Measurements from ENCODE around the gene GABRG3. TPM values are rescaled to one million over a fixed set of nuclear protein-coding genes. Genes with fewer than 3 reads are reported as not detected.

Gene GABRG3
- total RNA-seq, 1 donor from 2014 or later: 0.54 TPM

- Histone ChIP-seq H3K9me3 (ENCODE audit: insufficient read depth, low read depth, low read length) (no peaks in the 10 kb centered on the region), H3K4me3 (ENCODE audit: insufficient read depth, low read depth, low read length) (no peak overlapping the region), H4K20me1 (ENCODE audit: insufficient read depth, low read length) (no peaks in the 10 kb centered on the region), H3K79me2 (ENCODE audit: insufficient read depth, low read length) (no peaks in the 10 kb centered on the region), H3K9ac (ENCODE audit: low read length) (no peak overlapping the region), H3K4me2 (ENCODE audit: low read length) (no peak overlapping the region), H3K36me3 (ENCODE audit: insufficient read depth, low read length) (no peaks in the 10 kb centered on the region), H3K4me1 (ENCODE audit: insufficient read depth, low read length) (peaks cover 3% of the 10 kb centered on the region), H3K27me3 (ENCODE audit: insufficient read depth, low read length) (peaks cover 2% of the 10 kb centered on the region), H3K27ac (ENCODE audit: low read depth, low read length) (no peak overlapping the region), H2AFZ (ENCODE audit: low read depth, low read length) (no peak overlapping the region)
- H3K27ac Mint-ChIP-seq (ENCODE audit: unreplicated experiment): no peak overlapping the region
- no peaks in the 10 kb centered on the region for H3K9me3 Mint-ChIP-seq (ENCODE audit: unreplicated experiment)
- H3K36me3 Mint-ChIP-seq (ENCODE audit: low read depth, unreplicated experiment): no peaks in the 10 kb centered on the region
- no peaks in the 10 kb centered on the region for H3K4me1 Mint-ChIP-seq (ENCODE audit: low read depth, unreplicated experiment)
- FAIRE-seq: no peak
- no peak for DNase-seq (ENCODE audit: low read depth)
- H3K4me3 Mint-ChIP-seq (ENCODE audit: unreplicated experiment): no peak overlapping the region
- no peak for TF ChIP-seq CTCF (IDR thresholded peaks at IDR 0.05; ENCODE audit: insufficient read depth, low read depth, low read length)
- TF ChIP-seq EZH2 (IDR thresholded peaks at IDR 0.05; ENCODE audit: insufficient read depth, low read length): no peak
- H3K27me3 Mint-ChIP-seq (ENCODE audit: low read depth, unreplicated experiment): no peaks in the 10 kb centered on the region
These were observed 359.3 kb downstream of the GABRG3 start for GRCh38 chr15:27330326-27330725.

GRCh38 chr15:27336676-27337075 is 365.7 kb downstream of the GABRG3 start:
- Histone ChIP-seq H3K27ac (ENCODE audit: low read depth, low read length) (no peak overlapping the region), H3K4me1 (ENCODE audit: insufficient read depth, low read length) (no peaks in the 10 kb centered on the region), H3K9me3 (ENCODE audit: insufficient read depth, low read depth, low read length) (peaks cover 6% of the 10 kb centered on the region), H3K4me2 (ENCODE audit: low read length) (no peak overlapping the region), H3K36me3 (ENCODE audit: insufficient read depth, low read length) (no peaks in the 10 kb centered on the region), H3K79me2 (ENCODE audit: insufficient read depth, low read length) (no peaks in the 10 kb centered on the region), H4K20me1 (ENCODE audit: insufficient read depth, low read length) (no peaks in the 10 kb centered on the region), H3K27me3 (ENCODE audit: insufficient read depth, low read length) (peaks cover 2% of the 10 kb centered on the region), H3K9ac (ENCODE audit: low read length) (no peak overlapping the region), H3K4me3 (ENCODE audit: insufficient read depth, low read depth, low read length) (no peak overlapping the region), H2AFZ (ENCODE audit: low read depth, low read length) (no peak overlapping the region)
- no peak for TF ChIP-seq EZH2 (IDR thresholded peaks at IDR 0.05; ENCODE audit: insufficient read depth, low read length)
- H3K4me3 Mint-ChIP-seq (ENCODE audit: unreplicated experiment): no peak overlapping the region
- H3K9me3 Mint-ChIP-seq (ENCODE audit: unreplicated experiment): no peaks in the 10 kb centered on the region
- DNase-seq (ENCODE audit: low read depth) (peak; percentile 47), FAIRE-seq (no peak)
- no peak overlapping the region for H3K27ac Mint-ChIP-seq (ENCODE audit: unreplicated experiment)
- H3K27me3 Mint-ChIP-seq (ENCODE audit: low read depth, unreplicated experiment): peaks cover 4% of the 10 kb centered on the region
- no peaks in the 10 kb centered on the region for H3K4me1 Mint-ChIP-seq (ENCODE audit: low read depth, unreplicated experiment)
- H3K36me3 Mint-ChIP-seq (ENCODE audit: low read depth, unreplicated experiment): no peaks in the 10 kb centered on the region

- no peak for FAIRE-seq
These were observed 368.2 kb downstream of the GABRG3 start for GRCh38 chr15:27339138-27339537.

More at GRCh38 chr15:27339138-27339537, 368.2 kb downstream of the GABRG3 start:
- Histone ChIP-seq H3K27me3 (ENCODE audit: insufficient read depth, low read length) (peaks cover 2% of the 10 kb centered on the region), H3K36me3 (ENCODE audit: insufficient read depth, low read length) (no peaks in the 10 kb centered on the region), H3K9me3 (ENCODE audit: insufficient read depth, low read depth, low read length) (peaks cover 6% of the 10 kb centered on the region), H3K27ac (ENCODE audit: low read depth, low read length) (no peak overlapping the region), H3K4me1 (ENCODE audit: insufficient read depth, low read length) (no peaks in the 10 kb centered on the region), H2AFZ (ENCODE audit: low read depth, low read length) (no peak overlapping the region), H3K4me3 (ENCODE audit: insufficient read depth, low read depth, low read length) (no peak overlapping the region), H3K9ac (ENCODE audit: low read length) (no peak overlapping the region), H4K20me1 (ENCODE audit: insufficient read depth, low read length) (no peaks in the 10 kb centered on the region), H3K4me2 (ENCODE audit: low read length) (no peak overlapping the region), H3K79me2 (ENCODE audit: insufficient read depth, low read length) (no peaks in the 10 kb centered on the region)
- no peaks in the 10 kb centered on the region for H3K4me1 Mint-ChIP-seq (ENCODE audit: low read depth, unreplicated experiment)
- no peak for TF ChIP-seq CTCF (IDR thresholded peaks at IDR 0.05; ENCODE audit: insufficient read depth, low read depth, low read length)
- no peak for DNase-seq (ENCODE audit: low read depth)
- H3K27me3 Mint-ChIP-seq (ENCODE audit: low read depth, unreplicated experiment): peaks cover 4% of the 10 kb centered on the region
- no peak overlapping the region for H3K27ac Mint-ChIP-seq (ENCODE audit: unreplicated experiment)
- H3K9me3 Mint-ChIP-seq (ENCODE audit: unreplicated experiment): peaks cover 3% of the 10 kb centered on the region
- no peak overlapping the region for H3K4me3 Mint-ChIP-seq (ENCODE audit: unreplicated experiment)
- H3K36me3 Mint-ChIP-seq (ENCODE audit: low read depth, unreplicated experiment): no peaks in the 10 kb centered on the region

All from astrocyte (in vitro differentiated cells and primary cell).